VCaP (cell line): ENCODE data around the gene DCDC2C.

Source experiments
- H3K27ac ChIP-seq: fragments of 450-650 bp; 2 replicates; pipeline ENCODE4 v1.5.1; 2017
- CTCF ChIP-seq: fragments of 450-650 bp; conservative IDR thresholded peaks from 2 replicates; pipeline ENCODE4 v1.5.1; 2017; ENCODE audit warnings: mild to moderate bottlenecking, moderate library complexity

The DCDC2C gene

GRCh38 chr2:3718679-3719078 is 15.3 kb downstream of the DCDC2C start:
- H3K27ac ChIP-seq = no peak overlapping the region
- no peak for TF ChIP-seq CTCF

- no peak for TF ChIP-seq CTCF
- no peak overlapping the region for H3K27ac ChIP-seq
Observed at GRCh38 chr2:3725002-3725401, 21.6 kb downstream of the DCDC2C start.

GRCh38 chr2:3725458-3726250 is 22.3 kb downstream of the DCDC2C start:
- no peak for TF ChIP-seq CTCF
- no peak overlapping the region for H3K27ac ChIP-seq

- no peak overlapping the region for H3K27ac ChIP-seq
- no peak for TF ChIP-seq CTCF
Observed at GRCh38 chr2:3726511-3726910, 23.1 kb downstream of the DCDC2C start.

- no peak for TF ChIP-seq CTCF
- no peak overlapping the region for H3K27ac ChIP-seq
Observed at GRCh38 chr2:3727397-3728045, 24.1 kb downstream of the DCDC2C start.

- H3K27ac ChIP-seq = no peak overlapping the region
- peak; percentile 76 for TF ChIP-seq CTCF
Observed at GRCh38 chr2:3728104-3729054, 25.0 kb downstream of the DCDC2C start.

GRCh38 chr2:3729055-3729448 is 25.7 kb downstream of the DCDC2C start:
- TF ChIP-seq CTCF = no peak
- no peak overlapping the region for H3K27ac ChIP-seq
